HCT116 (cell line): ENCODE results near the gene CFB. TPM values are rescaled to one million over a fixed set of nuclear protein-coding genes. Genes with fewer than 3 reads are reported as not detected.
A peak's percentile ranks its signal among the peaks of the same experiment; 100 is the strongest.

Experiments
- ATAC-seq: fragments of 200-7000 bp; cut with Tn5 transposase; 2 replicates; pipeline ENCODE4 v1.9.1; 2020; ENCODE audit warnings: mild to moderate bottlenecking, moderate library complexity
- BruUV-seq: library from RNA; stranded (reverse); fragments of 400-500 nt; replicated peaks from 2 replicates; lab custom pipeline; 2021; lab: Mats Ljungman, UMichigan
- CTCF ChIA-PET: fragments of 300-600 bp; sonication (Branson Sonifier 250); formaldehyde crosslinking; loops from one replicate; lab custom pipeline; 2021; ENCODE audit warnings: antibody characterized with exemption; lab: Charles Lee
- POLR2A ChIA-PET: fragments of 300-600, 350-600 bp; sonication (Branson Sonifier 250); formaldehyde crosslinking; loops from one replicate; lab custom pipeline; 2021; ENCODE audit warnings: antibody characterized with exemption; lab: Charles Lee
- RAD21 ChIA-PET, 2 experiments: fragments of 300-600 bp; sonication (Branson Sonifier 250); formaldehyde crosslinking; loops; one replicate each; lab custom pipeline; 2023; ENCODE audit warnings: low total read pairs in 2 of 2; ENCODE audit not compliant: uncharacterized antibody in 2 of 2, unreplicated experiment in 2 of 2, low non-redundant PET in 1 of 2; lab: Charles Lee
- DNase-seq: peaks from one replicate; pipeline ENCODE4 v3.0.0-alpha.2; 2010; ENCODE audit warnings: low read depth, low spot score
- H2AFZ ChIP-seq: fragments of 200-600 bp; shearing (Covaris generic), sonication (generic); 2 replicates; pipeline ENCODE4 v1.6.1; 2017; ENCODE audit warnings: low read depth, mixed run types, mixed read lengths, antibody characterized with exemption, low read length; ENCODE audit not compliant: poor library complexity, severe bottlenecking
- H3K27ac ChIP-seq: 2 replicates; pipeline ENCODE4 v1.5.1; 2012; ENCODE audit warnings: low read depth, low read length
- H3K27me3 ChIP-seq: fragments of 200-600 bp; sonication (generic); 2 replicates; pipeline ENCODE4 v1.6.1; 2016; ENCODE audit warnings: mixed run types, low read length, mixed read lengths; ENCODE audit not compliant: insufficient read depth
- H3K36me3 ChIP-seq, 2 experiments: fragments of 200-500 bp in 1 of 2; fragments of 200-600 bp in 1 of 2; sonication (Bioruptor generic) in 1 of 2; sonication (generic) in 1 of 2; 2 replicates each; pipeline versions ENCODE4 v1.5.1 to v1.6.1; 2014 to 2016; ENCODE audit warnings: low read length in 2 of 2, inconsistent platforms in 1 of 2, mixed read lengths in 1 of 2, mixed run types in 1 of 2; ENCODE audit not compliant: insufficient read depth in 2 of 2, control insufficient read depth in 1 of 2
- H3K4me1 ChIP-seq, 2 experiments: fragments of 200-600 bp in 1 of 2; sonication (generic) in 1 of 2; 2 replicates each; pipeline versions ENCODE4 v1.5.1 to v1.6.1; 2012 to 2017; ENCODE audit warnings: low read length in 2 of 2, inconsistent platforms in 1 of 2, mild to moderate bottlenecking in 1 of 2, mixed read lengths in 1 of 2, mixed run types in 1 of 2, moderate library complexity in 1 of 2; ENCODE audit not compliant: insufficient read depth in 2 of 2, control insufficient read depth in 1 of 2
- H3K4me2 ChIP-seq: fragments of 200-600 bp; sonication (generic); 2 replicates; pipeline ENCODE4 v1.6.1; 2017; ENCODE audit warnings: mixed run types, low read length, mixed read lengths
- H3K4me3 ChIP-seq, 2 experiments: fragments of 200-600 bp in 1 of 2; sonication (generic) in 1 of 2; replicated peaks in 1 of 2; 2 replicates each; pipeline ENCODE4 v1.5.1; 2011 to 2016; ENCODE audit warnings: low read length in 2 of 2, control low read depth in 1 of 2, low read depth in 1 of 2, mild to moderate bottlenecking in 1 of 2, mixed read lengths in 1 of 2, mixed run types in 1 of 2
- H3K79me2 ChIP-seq: fragments of 200-600 bp; sonication (generic); 2 replicates; pipeline ENCODE4 v1.6.1; 2017; ENCODE audit warnings: mild to moderate bottlenecking, mixed run types, low read length, moderate library complexity, mixed read lengths; ENCODE audit not compliant: insufficient read depth
- H3K9ac ChIP-seq: fragments of 200-600 bp; sonication (generic); 2 replicates; pipeline ENCODE4 v1.6.1; 2016; ENCODE audit warnings: low read length, mixed read lengths
- H3K9me2 ChIP-seq: fragments of 200-600 bp; sonication (generic), shearing (Covaris generic); 2 replicates; pipeline ENCODE4 v1.6.1; 2017; ENCODE audit warnings: mixed run types, mild to moderate bottlenecking, moderate library complexity; ENCODE audit not compliant: insufficient read depth
- H3K9me3 ChIP-seq, 2 experiments: fragments of 200-500 bp in 1 of 2; fragments of 200-600 bp in 1 of 2; sonication (Bioruptor generic) in 1 of 2; sonication (generic) in 1 of 2; 2 replicates each; pipeline ENCODE4 v1.6.1; 2014 to 2017; ENCODE audit warnings: low read length in 2 of 2, mixed read lengths in 2 of 2, inconsistent platforms in 1 of 2, low read depth in 1 of 2, mild to moderate bottlenecking in 1 of 2, mixed run types in 1 of 2, moderate library complexity in 1 of 2; ENCODE audit not compliant: control insufficient read depth in 1 of 2, insufficient read depth in 1 of 2
- H4K20me1 ChIP-seq: fragments of 200-600 bp; sonication (generic), shearing (Covaris generic); 2 replicates; pipeline ENCODE4 v1.6.1; 2017; ENCODE audit warnings: mixed run types, mild to moderate bottlenecking, moderate library complexity; ENCODE audit not compliant: insufficient read depth
- ATF3 ChIP-seq: IDR thresholded peaks from 2 replicates; pipeline ENCODE4 v1.6.1; 2012
- CTCF ChIP-seq, 3 experiments: fragments of 200-600 bp in 1 of 3; sonication (generic) in 1 of 3; IDR thresholded peaks in 2 of 3; conservative IDR thresholded peaks in 1 of 3; 2 replicates each; pipeline ENCODE4 v1.5.1; 2012 to 2017; ENCODE audit warnings: low read depth in 2 of 3, low read length in 2 of 3, antibody characterized with exemption in 1 of 3, borderline replicate concordance in 1 of 3, control low read depth in 1 of 3, mild to moderate bottlenecking in 1 of 3, mixed read lengths in 1 of 3, mixed run types in 1 of 3, moderate library complexity in 1 of 3; ENCODE audit not compliant: insufficient read depth in 1 of 3
- EGR1 ChIP-seq: IDR thresholded peaks from 2 replicates; pipeline ENCODE4 v1.6.1; 2012; ENCODE audit warnings: low read depth
- EZH2 ChIP-seq: fragments of 200-600 bp; sonication (generic); IDR thresholded peaks from 2 replicates; pipeline ENCODE4 v1.6.1; 2017; ENCODE audit warnings: antibody characterized with exemption, mixed run types
- JUND ChIP-seq: IDR thresholded peaks from 2 replicates; pipeline ENCODE4 v1.6.1; 2012
- MAX ChIP-seq: IDR thresholded peaks from 2 replicates; pipeline ENCODE4 v1.6.1; 2012
- POLR2A ChIP-seq: IDR thresholded peaks from 2 replicates; pipeline ENCODE4 v1.7.0; 2011; ENCODE audit warnings: borderline replicate concordance; ENCODE audit not compliant: insufficient read depth, insufficient read length; ENCODE audit errors: extremely low read depth
- RAD21 ChIP-seq: IDR thresholded peaks from 2 replicates; pipeline ENCODE4 v1.6.1; 2012; ENCODE audit warnings: low read depth, mild to moderate bottlenecking
- SIN3A ChIP-seq: IDR thresholded peaks from 2 replicates; pipeline ENCODE4 v1.6.1; 2012; ENCODE audit warnings: low read depth
- SP1 ChIP-seq: IDR thresholded peaks from 2 replicates; pipeline ENCODE4 v1.6.1; 2012; ENCODE audit warnings: low read depth
- SRF ChIP-seq: IDR thresholded peaks from 2 replicates; pipeline ENCODE4 v1.6.1; 2012; ENCODE audit warnings: low read depth
- TCF7L2 ChIP-seq: IDR thresholded peaks from 2 replicates; pipeline ENCODE4 v1.7.0; 2011; ENCODE audit warnings: borderline replicate concordance, inconsistent platforms; ENCODE audit not compliant: insufficient read depth, insufficient read length; ENCODE audit errors: extremely low read depth
- YY1 ChIP-seq: IDR thresholded peaks from 2 replicates; pipeline ENCODE4 v1.6.1; 2011; ENCODE audit warnings: low read length, low read depth, moderate library complexity, mild to moderate bottlenecking; ENCODE audit not compliant: insufficient replicate concordance; ENCODE audit errors: extremely low read depth
- ZFX ChIP-seq: fragments of 450-650 bp; IDR thresholded peaks from 2 replicates; pipeline ENCODE4 v1.6.1; 2017
- ZNF274 ChIP-seq: fragments of 200-500 bp; sonication (Bioruptor generic); IDR thresholded peaks from 2 replicates; pipeline ENCODE4 v1.6.1; 2014; ENCODE audit warnings: mild to moderate bottlenecking, low read depth, low read length, inconsistent platforms
- intact Hi-C: fragments of 100-400 bp; cut with micrococcal nuclease; formaldehyde crosslinking; loops from 2 replicates; pipeline ENCODE4 v1.10.0; 2022
- total RNA-seq: library from RNA; stranded (reverse); gene quantifications from one replicate; pipeline ENCODE4 v1.2.1, GENCODE V29; 2021; ENCODE audit not compliant: unreplicated experiment

The CFB gene
- total RNA-seq, 1 experiment from 2014 or later, result 1.5 TPM

GRCh38 chr6:31896856-31897611, 48.9 kb upstream of the CFB start:
- H3K27me3 ChIP-seq, result no peaks in the 10 kb centered on the region
- CTCF ChIA-PET, result interaction anchor here (0.7 to 1.5 kb wide), 4 partner anchors 9 to 127 kb away, joined by 3 to 5 read pairs (median 3); no protein-coding TSS in a partner anchor
- no peaks in the 10 kb centered on the region for H3K9me3 ChIP-seq
- H3K27ac ChIP-seq, result peak overlapping the region; percentile 76
- H3K9me2 ChIP-seq, result no peaks in the 10 kb centered on the region
- no TSS peak for BruUV-seq
- RAD21 ChIA-PET, result no interaction called here
- peaks cover 12 to 23% of the 10 kb centered on the region in 2 experiments for H3K4me1 ChIP-seq
- no peak overlapping the region for H2AFZ ChIP-seq
- ATAC-seq, result peak; percentile 0; the same call in 1 of the 2 replicates
- H3K36me3 ChIP-seq, result peaks cover 12 to 26% of the 10 kb centered on the region in 2 experiments
- DNase-seq, result no peak
- TF ChIP-seq ZFX (peak; percentile 30), RAD21 (no peak)
- H3K9ac ChIP-seq, result peak overlapping the region; percentile 93
- H3K4me3 ChIP-seq, result peak overlapping the region; percentile 82 to 98
- peaks cover 18% of the 10 kb centered on the region; the same call in 1 of the 2 replicates for H3K79me2 ChIP-seq
- no peaks in the 10 kb centered on the region for H4K20me1 ChIP-seq
- POLR2A ChIA-PET, result interaction anchor here (1.2 kb wide), 2 partner anchors 70 to 240 kb away, joined by 3 read pairs; partner anchors contain the start of gene HSPA1B
- peak overlapping the region; percentile 95 for H3K4me2 ChIP-seq
- intact Hi-C loops, result loop anchor here (5.0 kb wide), 1 partner anchor 230 kb away; the partner anchor contains the start of genes CSNK2B and LY6G5B

GRCh38 chr6:31897612-31898382, 48.1 kb upstream of the CFB start, which contains the start of gene EHMT2:
EHMT2 (minus strand) TSS chr6:31897698; CDS start chr6:31897677, 21 bp downstream.
- ATAC-seq, result peak; percentile 50
- ChIA-PET RAD21 (interaction anchor here in 1 of 2 experiments (1.0 kb wide), 1 partner anchor 55 kb away, joined by 4 read pairs; no protein-coding TSS in a partner anchor), CTCF (interaction anchor here (0.7 to 1.5 kb wide), 8 partner anchors 9 to 1569 kb away, joined by 3 to 5 read pairs (median 3); partner anchors contain the start of gene NEU1), POLR2A (interaction anchor here (1.0 to 1.7 kb wide), 5 partner anchors 34 to 241 kb away, joined by 3 to 7 read pairs (median 3); partner anchors contain the start of gene NEU1)
- H3K4me1 ChIP-seq, result peaks cover 12 to 30% of the 10 kb centered on the region in 2 experiments
- H2AFZ ChIP-seq, result peak within 1 kb of the TSS; percentile 46
- intact Hi-C loops, result loop anchor here (5.0 kb wide), 1 partner anchor 230 kb away; the partner anchor contains the start of genes CSNK2B and LY6G5B
- H3K27me3 ChIP-seq, result no peaks in the 10 kb centered on the region
- peaks cover 4 to 24% of the 10 kb centered on the region in 2 experiments for H3K36me3 ChIP-seq
- peak within 1 kb of the TSS; percentile 93 for H3K9ac ChIP-seq
- H3K9me3 ChIP-seq, result no peaks in the 10 kb centered on the region
- H3K4me2 ChIP-seq, result peak within 1 kb of the TSS; percentile 95
- peaks cover 18% of the 10 kb centered on the region; the same call in 1 of the 2 replicates for H3K79me2 ChIP-seq
- TSS peak; percentile 91 for BruUV-seq
- peak; percentile 46 for DNase-seq
- H3K27ac ChIP-seq, result peak within 1 kb of the TSS; percentile 76
- peak within 1 kb of the TSS; percentile 82 to 98 for H3K4me3 ChIP-seq
- H3K9me2 ChIP-seq, result no peaks in the 10 kb centered on the region
- H4K20me1 ChIP-seq, result no peaks in the 10 kb centered on the region
- TF ChIP-seq JUND (no peak), SP1 (peak; percentile 69), SIN3A (no peak; the same call in 1 of the 2 replicates), ATF3 (no peak), EZH2 (no peak), MAX (peak; percentile 84), ZFX (peak; percentile 34), POLR2A (peak; percentile 49), ZNF274 (no peak), RAD21 (no peak), CTCF (IDR thresholded peaks at IDR 0.05 in 2 of 3, conservative IDR thresholded peaks at IDR 0.05 in 1 of 3; ENCODE audit: borderline replicate concordance in 1 of 3, insufficient read depth in 1 of 3, low read depth in 2 of 3, low read length in 2 of 3) (no peak), EGR1 (no peak), YY1 (peak; percentile 87), TCF7L2 (peak; percentile 49), SRF (no peak)
